Islet of Langerhans (tissue), 1 donor: ENCODE results near the gene PRSS56.
"Not testable (repeated sequence)": the region's sequence is repeated elsewhere in the genome, so short reads cannot be mapped to it uniquely, and the experiment has no call there.

Experiments
- FAIRE-seq: peaks from one replicate; lab custom pipeline; 2011; peaks lifted over from hg19 to GRCh38; lab: Jason Lieb, UNC

The PRSS56 gene

GRCh38 chr2:232541961-232542714, 21.9 kb downstream of the PRSS56 start:
- FAIRE-seq, result no peak

- FAIRE-seq, result no peak
These were observed 22.7 kb downstream of the PRSS56 start for GRCh38 chr2:232542715-232543467.

GRCh38 chr2:232543491-232543890, 23.3 kb downstream of the PRSS56 start:
- FAIRE-seq, result no peak

- no peak for FAIRE-seq
These were observed 23.9 kb downstream of the PRSS56 start for GRCh38 chr2:232543928-232544631.

GRCh38 chr2:232544674-232545073, 24.5 kb downstream of the PRSS56 start:
- no peak for FAIRE-seq

- no peak for FAIRE-seq
These were observed 25.6 kb downstream of the PRSS56 start for GRCh38 chr2:232545511-232546375.

- no peak for FAIRE-seq
These were observed 27.8 kb downstream of the PRSS56 start for GRCh38 chr2:232547991-232548390.

- no peak for FAIRE-seq
These were observed 29.6 kb downstream of the PRSS56 start for GRCh38 chr2:232549655-232550353.

GRCh38 chr2:232550354-232551249, 30.4 kb downstream of the PRSS56 start, which contains the start of the genes EIF4E2 and TIGD1:
EIF4E2 (plus strand) TSS chr2:232550689; CDS start chr2:232550725, 36 bp downstream.
TIGD1 (minus strand) TSS chr2:232550557; CDS start chr2:232549882, 675 bp downstream.
- FAIRE-seq, result no peak

GRCh38 chr2:232551250-232551638, 31.1 kb downstream of the PRSS56 start:
- FAIRE-seq, result no peak

- FAIRE-seq, result no peak
These were observed 31.6 kb downstream of the PRSS56 start for GRCh38 chr2:232551776-232552175.

GRCh38 chr2:232556426-232556825, 36.2 kb downstream of the PRSS56 start:
- no peak for FAIRE-seq

- FAIRE-seq, result no peak
These were observed 42.4 kb downstream of the PRSS56 start for GRCh38 chr2:232562515-232563151.

GRCh38 chr2:232563580-232563979, 43.4 kb downstream of the PRSS56 start:
- FAIRE-seq, result no peak

GRCh38 chr2:232567721-232568120, 47.5 kb downstream of the PRSS56 start:
- FAIRE-seq, result no peak

- FAIRE-seq, result no peak
These were observed 48.0 kb downstream of the PRSS56 start for GRCh38 chr2:232568161-232568560.

GRCh38 chr2:232569541-232569940, 49.4 kb downstream of the PRSS56 start:
- no peak for FAIRE-seq

GRCh38 chr2:232570481-232570880, 50.3 kb downstream of the PRSS56 start:
- FAIRE-seq, result not testable (repeated sequence)

- no peak for FAIRE-seq
These were observed 50.9 kb downstream of the PRSS56 start for GRCh38 chr2:232571026-232571474.

- FAIRE-seq, result no peak
These were observed 52.9 kb downstream of the PRSS56 start for GRCh38 chr2:232573042-232573441.
